Cardiac muscle cell (in vitro differentiated cells and primary cell): ENCODE measurements around the gene BRMS1L. TPM values are rescaled to one million over a fixed set of nuclear protein-coding genes. Genes with fewer than 3 reads are reported as not detected.
A peak's percentile ranks its signal among the peaks of the same experiment; 100 is the strongest.
"Not testable (repeated sequence)": the region's sequence is repeated elsewhere in the genome, so short reads cannot be mapped to it uniquely, and the experiment has no call there.

Experiments used
- DNase-seq, 2 donors: peaks; one replicate each; pipeline versions ENCODE4 v3.0.0 to v3.0.0-alpha.2; 2010 to 2017; ENCODE audit warnings: low read depth in 1 of 2, low spot score in 1 of 2
- H3K27ac ChIP-seq: fragments of 200-600 bp; sonication (generic); 2 replicates; pipeline ENCODE4 v1.5.1; 2016
- H3K27me3 ChIP-seq: fragments of 200-600 bp; sonication (generic); 2 replicates; pipeline ENCODE4 v1.6.0; 2016; ENCODE audit warnings: control low read depth
- H3K36me3 ChIP-seq: fragments of 200-600 bp; sonication (generic); 2 replicates; pipeline ENCODE4 v1.5.1; 2016; ENCODE audit warnings: control low read depth
- H3K4me1 ChIP-seq: fragments of 200-600 bp; sonication (generic); 2 replicates; pipeline ENCODE4 v1.8.1; 2017; ENCODE audit warnings: low read depth, mild to moderate bottlenecking, mixed run types
- H3K4me3 ChIP-seq: fragments of 200-600 bp; sonication (generic); 2 replicates; pipeline ENCODE4 v1.5.1; 2016; ENCODE audit warnings: mild to moderate bottlenecking
- H3K9me3 ChIP-seq: fragments of 200-600 bp; sonication (generic); 2 replicates; pipeline ENCODE4 v1.5.1; 2017; ENCODE audit warnings: low read depth, mild to moderate bottlenecking, control low read depth
- CTCF ChIP-seq: IDR thresholded peaks from 2 replicates; pipeline ENCODE4 v1.5.1; 2012; ENCODE audit warnings: low read depth, mild to moderate bottlenecking, low read length
- polyA plus RNA-seq: library from polyadenylated mRNA; unstranded; fragments of >200 nt; fragmentation: Nextera tagmentation; extraction: Ambion mirVana; gene quantifications from 2 replicates; pipeline ENCODE4 v1.2.1, GENCODE V29; 2016
- total RNA-seq: library from RNA; depleted of rRNA; stranded (reverse); fragments of >200 nt; gene quantifications from 2 replicates; pipeline ENCODE4 v1.2.3, GENCODE V29; 2016

The BRMS1L gene
- total and polyA plus RNA-seq, 2 experiments from 2014 or later: 7.0 to 18.5 TPM

GRCh38 chr14:35826952-35827416, 846 bp downstream of the BRMS1L start:
- Histone ChIP-seq H3K27ac (peak overlapping the region; percentile 95), H3K4me3 (peak overlapping the region; percentile 71)
- no peak for DNase-seq

GRCh38 chr14:35827678-35828472, 1.7 kb downstream of the BRMS1L start:
- Histone ChIP-seq H3K27me3 (no peaks in the 10 kb centered on the region), H3K27ac (no peak overlapping the region), H3K9me3 (no peaks in the 10 kb centered on the region), H3K36me3 (peaks cover 13% of the 10 kb centered on the region), H3K4me3 (peak overlapping the region; percentile 71), H3K4me1 (peaks cover 3% of the 10 kb centered on the region)
- DNase-seq: no peak
- no peak for TF ChIP-seq CTCF

More at GRCh38 chr14:35826952-35827416, 846 bp downstream of the BRMS1L start:
- H3K4me1 ChIP-seq: peaks cover 3% of the 10 kb centered on the region
- H3K27me3 ChIP-seq: no peaks in the 10 kb centered on the region
- H3K36me3 ChIP-seq: peaks cover 9% of the 10 kb centered on the region
- no peak for TF ChIP-seq CTCF
- no peaks in the 10 kb centered on the region for H3K9me3 ChIP-seq

- peaks cover 6% of the 10 kb centered on the region for H3K4me1 ChIP-seq
- DNase-seq: peak in 1 of 2 donors; percentile 16
- H3K27me3 ChIP-seq: no peaks in the 10 kb centered on the region
- H3K9me3 ChIP-seq: no peaks in the 10 kb centered on the region
- no peak overlapping the region for H3K27ac ChIP-seq
- no peak for TF ChIP-seq CTCF
- H3K36me3 ChIP-seq: peaks cover 24% of the 10 kb centered on the region
- H3K4me3 ChIP-seq: no peak overlapping the region
Observed at GRCh38 chr14:35829449-35829848, 3.3 kb downstream of the BRMS1L start.

- H3K27me3 ChIP-seq: no peaks in the 10 kb centered on the region
- H3K9me3 ChIP-seq: no peaks in the 10 kb centered on the region
- DNase-seq: no peak
- H3K36me3 ChIP-seq: peaks cover 34% of the 10 kb centered on the region
- peaks cover 4% of the 10 kb centered on the region for H3K4me1 ChIP-seq
- no peak for TF ChIP-seq CTCF
- no peak overlapping the region for H3K4me3 ChIP-seq
- H3K27ac ChIP-seq: no peak overlapping the region
Observed at GRCh38 chr14:35835208-35835982, 9.3 kb downstream of the BRMS1L start.

GRCh38 chr14:35841704-35842103, 15.6 kb downstream of the BRMS1L start:
- not testable (repeated sequence) for H3K36me3 ChIP-seq, H3K4me1 ChIP-seq, H3K27me3 ChIP-seq, H3K27ac ChIP-seq, DNase-seq, H3K4me3 ChIP-seq, H3K9me3 ChIP-seq

GRCh38 chr14:35842245-35842644, 16.1 kb downstream of the BRMS1L start:
- not testable (repeated sequence) for H3K27ac ChIP-seq, H3K9me3 ChIP-seq, H3K36me3 ChIP-seq, DNase-seq, H3K4me3 ChIP-seq, H3K27me3 ChIP-seq, H3K4me1 ChIP-seq
